AG09309 (cell line): ENCODE measurements around the gene GSC.

ENCODE experiments used
- DNase-seq: peaks from one replicate; pipeline ENCODE4 v3.0.0-alpha.2; 2010; ENCODE audit warnings: low read depth
- H3K4me3 ChIP-seq: 2 replicates; pipeline ENCODE4 v1.5.1; 2011; ENCODE audit warnings: mild to moderate bottlenecking, low read depth, low read length, moderate library complexity; ENCODE audit not compliant: control insufficient read depth
- TF ChIP-seq, protein P1 (sequence below): IDR thresholded peaks from 2 replicates; pipeline ENCODE4 v1.5.1; 2011; ENCODE audit warnings: mild to moderate bottlenecking, low read depth, low read length, inconsistent platforms; ENCODE audit not compliant: insufficient read depth, control insufficient read depth; ENCODE audit errors: missing control alignments

GSC gene

DNA sequence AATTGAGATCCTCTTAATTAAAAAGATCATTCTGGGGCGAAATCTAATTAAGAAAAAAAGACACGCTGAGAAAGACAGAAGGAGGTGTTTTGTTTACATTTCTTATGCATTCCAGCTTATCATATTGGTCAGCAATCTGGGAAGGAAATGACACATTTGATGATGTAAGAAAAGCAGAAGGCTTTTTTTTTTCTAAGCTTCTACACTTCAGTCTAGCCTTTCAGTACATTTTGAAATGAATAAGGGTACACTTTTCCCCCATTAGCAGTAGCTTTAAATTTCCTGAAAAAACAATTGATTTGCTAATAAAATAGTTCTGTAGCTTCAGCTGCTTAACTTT lies 5.9 kb upstream of the GSC start:
- H3K4me3 ChIP-seq, result no peak overlapping the region
- no peak for DNase-seq
- TF ChIP-seq, protein P1, sequence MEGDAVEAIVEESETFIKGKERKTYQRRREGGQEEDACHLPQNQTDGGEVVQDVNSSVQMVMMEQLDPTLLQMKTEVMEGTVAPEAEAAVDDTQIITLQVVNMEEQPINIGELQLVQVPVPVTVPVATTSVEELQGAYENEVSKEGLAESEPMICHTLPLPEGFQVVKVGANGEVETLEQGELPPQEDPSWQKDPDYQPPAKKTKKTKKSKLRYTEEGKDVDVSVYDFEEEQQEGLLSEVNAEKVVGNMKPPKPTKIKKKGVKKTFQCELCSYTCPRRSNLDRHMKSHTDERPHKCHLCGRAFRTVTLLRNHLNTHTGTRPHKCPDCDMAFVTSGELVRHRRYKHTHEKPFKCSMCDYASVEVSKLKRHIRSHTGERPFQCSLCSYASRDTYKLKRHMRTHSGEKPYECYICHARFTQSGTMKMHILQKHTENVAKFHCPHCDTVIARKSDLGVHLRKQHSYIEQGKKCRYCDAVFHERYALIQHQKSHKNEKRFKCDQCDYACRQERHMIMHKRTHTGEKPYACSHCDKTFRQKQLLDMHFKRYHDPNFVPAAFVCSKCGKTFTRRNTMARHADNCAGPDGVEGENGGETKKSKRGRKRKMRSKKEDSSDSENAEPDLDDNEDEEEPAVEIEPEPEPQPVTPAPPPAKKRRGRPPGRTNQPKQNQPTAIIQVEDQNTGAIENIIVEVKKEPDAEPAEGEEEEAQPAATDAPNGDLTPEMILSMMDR, result no peak

DNA sequence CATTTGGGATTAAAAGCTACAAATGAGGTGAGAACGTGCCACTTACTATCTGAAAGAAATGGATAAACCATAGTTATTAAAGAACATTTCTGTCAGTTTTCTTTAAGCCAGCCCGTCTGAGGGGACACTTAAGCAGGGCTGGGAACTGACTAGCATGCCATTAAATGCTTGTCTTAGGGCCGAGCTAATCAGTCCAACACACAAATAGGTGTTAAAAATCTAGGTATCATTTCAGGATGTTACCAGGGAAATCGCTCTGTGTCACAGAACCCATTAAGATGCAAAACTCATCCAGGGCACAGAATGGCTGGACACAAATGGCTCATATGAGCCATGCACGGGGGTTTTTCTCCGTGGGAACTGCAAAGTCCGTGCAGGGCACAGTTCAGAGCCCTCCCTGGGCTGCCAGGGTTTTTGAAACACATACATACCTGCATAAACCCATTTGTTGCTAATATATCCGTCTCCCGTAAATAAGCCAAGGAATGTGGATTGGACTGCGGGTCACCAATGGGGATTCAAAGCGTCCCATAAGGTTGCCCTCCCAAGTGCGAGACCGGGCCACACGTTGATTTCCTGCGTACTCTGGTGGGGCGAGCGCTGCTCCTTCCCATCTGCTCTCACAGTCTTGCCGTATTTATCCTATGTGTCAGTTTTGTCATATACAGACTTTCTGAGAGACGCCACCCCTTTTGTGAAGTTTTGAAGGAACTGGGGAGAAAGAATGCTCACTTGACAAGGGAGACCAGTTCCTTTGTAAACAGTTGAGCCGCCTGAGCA lies 5.4 kb upstream of the GSC start:
- DNase-seq, result no peak
- H3K4me3 ChIP-seq, result no peak overlapping the region

DNA sequence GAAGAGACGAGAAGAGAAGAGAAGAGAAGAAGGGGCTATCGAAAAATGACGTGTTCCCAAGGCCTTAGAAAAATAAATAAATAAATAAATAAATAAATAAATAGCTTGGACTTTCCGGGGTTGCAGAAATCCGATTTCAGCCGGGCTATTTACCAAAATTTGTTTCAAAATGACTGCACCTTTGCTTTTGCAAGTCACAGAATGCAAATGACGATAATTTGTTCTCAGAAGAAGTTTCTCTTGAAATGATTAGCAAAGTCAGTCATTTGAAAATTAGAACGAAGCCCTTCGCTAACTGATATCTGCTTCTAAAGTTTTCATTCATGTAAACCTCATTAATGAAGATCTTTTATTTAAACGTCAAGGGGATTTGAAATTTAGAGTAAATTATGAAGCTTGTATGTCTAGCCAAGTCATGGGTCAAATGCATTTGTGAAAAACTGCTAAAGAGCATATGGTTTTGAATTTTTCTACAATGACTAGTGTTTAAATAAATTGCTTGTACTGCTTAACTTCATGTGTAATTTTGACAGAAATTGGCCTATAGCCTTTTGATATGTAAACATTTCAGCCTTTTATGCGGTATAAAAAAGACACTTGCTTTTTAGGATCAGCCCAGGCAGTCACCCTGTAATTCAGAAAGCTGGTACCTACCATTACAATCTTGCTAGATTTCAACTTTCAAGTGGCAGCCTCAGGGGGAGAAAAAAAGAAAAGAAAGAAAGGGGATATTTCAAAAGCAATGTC lies 4.6 kb upstream of the GSC start:
- H3K4me3 ChIP-seq, result no peak overlapping the region
- DNase-seq, result no peak
- TF ChIP-seq, protein P1, result no peak

More for the DNA sequence above, 5.4 kb upstream of the GSC start:
- TF ChIP-seq, protein P1, result no peak

DNA sequence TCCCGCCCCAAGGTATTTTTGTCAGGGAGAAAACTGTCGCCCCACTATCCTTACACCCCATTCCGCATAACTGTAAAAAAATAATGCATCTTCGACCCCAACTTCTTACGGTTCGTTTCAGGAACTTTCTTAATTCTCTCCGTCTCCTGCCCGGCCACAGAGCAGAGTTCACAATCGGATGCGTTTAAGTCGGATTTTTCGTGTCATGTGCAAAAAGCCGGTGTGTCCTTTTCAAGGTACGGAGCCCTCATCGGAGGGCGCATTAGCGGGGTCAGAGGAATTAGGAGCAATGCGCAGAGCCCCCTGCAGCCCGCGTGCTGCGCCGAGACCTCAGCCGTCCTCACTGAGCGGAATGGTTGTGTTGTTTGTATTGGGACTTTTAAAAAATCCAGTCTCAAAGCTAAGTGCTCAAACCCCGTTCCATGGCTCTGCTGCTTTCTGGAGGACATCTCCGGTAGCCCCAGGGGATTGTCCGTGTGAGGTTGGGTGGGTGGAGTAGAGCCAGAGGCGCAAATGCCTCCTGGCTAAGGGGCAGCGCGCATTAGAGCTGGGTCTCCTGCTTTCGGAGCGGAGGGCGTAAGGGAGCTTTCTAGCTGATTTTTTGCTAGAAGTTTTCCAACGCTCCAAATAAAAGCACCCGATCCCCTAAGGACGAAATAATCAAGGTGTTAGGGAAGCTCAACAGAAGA lies 3.9 kb upstream of the GSC start:
- TF ChIP-seq, protein P1, result no peak
- H3K4me3 ChIP-seq, result no peak overlapping the region
- no peak for DNase-seq

DNA sequence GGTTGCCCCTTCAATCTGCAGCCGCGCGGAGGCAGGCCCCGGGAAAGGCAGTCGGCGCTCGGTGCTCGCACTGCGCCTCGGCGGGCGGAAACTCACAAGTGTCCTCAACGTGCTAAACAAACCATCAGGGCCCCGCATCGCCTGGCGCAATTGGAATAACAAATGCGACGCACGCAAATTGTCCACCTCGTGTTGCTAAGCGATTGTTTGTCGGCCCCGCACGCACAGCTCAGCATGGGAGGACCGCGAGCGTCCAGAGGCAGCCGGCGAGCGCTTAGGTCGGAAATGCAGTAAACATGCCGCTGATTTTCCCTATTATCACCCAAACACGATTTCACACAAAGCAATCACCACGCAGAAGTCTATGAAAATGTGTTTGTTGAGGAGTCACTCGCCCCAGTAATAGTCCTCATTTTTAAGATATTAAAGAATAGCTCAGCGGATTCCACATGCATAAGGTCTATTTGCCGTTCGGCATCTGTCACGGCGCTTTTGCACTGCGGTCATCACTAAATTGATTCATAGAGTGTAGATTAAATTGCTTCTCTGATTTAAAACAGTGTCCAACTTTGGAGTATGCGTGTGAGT lies 3.2 kb upstream of the GSC start:
- TF ChIP-seq, protein P1, result no peak
- H3K4me3 ChIP-seq, result no peak overlapping the region

DNA sequence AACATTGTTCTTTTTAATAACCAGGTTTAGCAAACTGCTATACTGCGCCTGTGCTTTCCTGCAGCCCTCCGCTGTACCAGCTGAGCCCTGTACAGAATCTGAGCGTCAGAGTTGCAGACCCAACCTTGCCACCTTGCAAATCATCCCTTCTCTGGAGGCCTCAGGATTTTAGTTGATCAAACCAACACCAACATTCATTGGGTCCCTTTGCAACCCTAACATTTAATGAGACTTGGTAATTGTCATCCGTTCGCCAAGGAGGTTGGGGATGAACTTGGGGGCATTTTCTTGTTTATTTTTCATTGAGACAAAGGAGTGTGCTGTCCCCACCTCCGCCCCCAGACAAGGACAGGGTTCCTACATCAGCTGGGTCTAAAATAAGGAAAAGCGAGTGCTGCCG lies 2.6 kb upstream of the GSC start:
- TF ChIP-seq, protein P1, result no peak
- no peak overlapping the region for H3K4me3 ChIP-seq
- no peak for DNase-seq

More for the DNA sequence above, 3.2 kb upstream of the GSC start:
- no peak for DNase-seq
